Placental epithelial cell (primary cell): ENCODE measurements around the gene KMT5B. TPM values are rescaled to one million over a fixed set of nuclear protein-coding genes. Genes with fewer than 3 reads are reported as not detected.

Experiments used
- total RNA-seq: library from RNA; depleted of rRNA; stranded (reverse); fragments of >200 nt; gene quantifications from 2 replicates; pipeline ENCODE4 v1.2.3, GENCODE V29; 2012

Gene KMT5B
- total RNA-seq, result 29.5 and 42.8 TPM in 2 replicates

GRCh38 chr11:68213135-68213515, at the start of gene KMT5B:
KMT5B (minus strand) TSS chr11:68213296; CDS start chr11:68190076, 23,220 bp downstream.

GRCh38 chr11:68121067-68121899, 91.8 kb downstream of the KMT5B start, which contains the start of gene CHKA:
CHKA (minus strand) TSS chr11:68121388; CDS start chr11:68121177, 211 bp downstream.

Other genes with a start within 250 kb of the KMT5B start
- 31.8 and 32.5 TPM in 2 replicates for gene UNC93B1, start 209.2 kb downstream of the KMT5B start, total RNA-seq
- gene ALDH3B1, start 203.0 kb downstream of the KMT5B start, total RNA-seq, result 28.6 and 35.3 TPM in 2 replicates
- gene NDUFS8, start 182.6 kb downstream of the KMT5B start, total RNA-seq, result 67.1 and 114 TPM in 2 replicates
- gene TCIRG1, start 174.3 kb downstream of the KMT5B start, total RNA-seq, result 139 and 143 TPM in 2 replicates
- 8.6 and 14.9 TPM in 2 replicates for gene CHKA, start 91.9 kb downstream of the KMT5B start, total RNA-seq
- gene C11orf24, start 58.7 kb upstream of the KMT5B start, total RNA-seq, result 17.7 and 31.7 TPM in 2 replicates
- gene LRP5, start 99.3 kb upstream of the KMT5B start, total RNA-seq, result 9.4 and 42.1 TPM in 2 replicates
- 126 and 131 TPM in 2 replicates for gene PPP6R3, start 247.5 kb upstream of the KMT5B start, total RNA-seq